AG10803 (cell line): Measurements from ENCODE around the gene KLF4.
A peak's percentile ranks its signal among the peaks of the same experiment; 100 is the strongest.

Experiments used
- DNase-seq: peaks from one replicate; pipeline ENCODE4 v3.0.0; 2010; ENCODE audit warnings: low read depth
- H3K4me3 ChIP-seq: 2 replicates; pipeline ENCODE4 v1.5.1; 2011; ENCODE audit warnings: mild to moderate bottlenecking, low read length, control low read depth
- TF ChIP-seq, protein P1 (sequence below): conservative IDR thresholded peaks from 2 replicates; pipeline ENCODE4 v1.5.1; 2011; ENCODE audit warnings: mild to moderate bottlenecking, low read length, control low read depth, inconsistent platforms

The KLF4 gene

DNA sequence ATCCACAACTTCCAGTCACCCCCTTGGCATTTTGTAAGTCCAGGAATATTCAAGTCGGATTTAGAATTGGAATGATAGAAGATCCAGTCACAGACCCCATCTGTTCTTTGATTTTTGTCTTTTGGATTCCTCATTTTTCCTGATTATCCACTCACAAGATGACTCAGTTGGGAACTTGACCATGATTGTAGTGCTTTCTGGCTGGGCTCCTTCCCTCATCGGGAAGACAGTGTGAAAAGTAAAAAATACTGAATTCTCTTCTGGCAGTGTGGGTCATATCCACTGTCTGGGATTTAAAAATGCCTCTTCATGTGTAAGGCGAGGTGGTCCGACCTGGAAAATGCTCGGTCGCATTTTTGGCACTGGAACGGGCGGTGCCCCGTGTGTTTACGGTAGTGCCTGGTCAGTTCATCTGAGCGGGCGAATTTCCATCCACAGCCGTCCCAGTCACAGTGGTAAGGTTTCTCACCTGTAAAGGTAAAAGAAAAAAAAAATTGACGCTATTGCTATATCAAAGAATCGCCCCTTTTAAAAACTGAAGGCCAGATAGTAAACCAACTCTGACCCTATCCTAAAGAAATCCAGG lies 4.0 kb downstream of the KLF4 start:
- peak overlapping the region; percentile 97 for H3K4me3 ChIP-seq
- no peak for DNase-seq
- TF ChIP-seq, protein P1, sequence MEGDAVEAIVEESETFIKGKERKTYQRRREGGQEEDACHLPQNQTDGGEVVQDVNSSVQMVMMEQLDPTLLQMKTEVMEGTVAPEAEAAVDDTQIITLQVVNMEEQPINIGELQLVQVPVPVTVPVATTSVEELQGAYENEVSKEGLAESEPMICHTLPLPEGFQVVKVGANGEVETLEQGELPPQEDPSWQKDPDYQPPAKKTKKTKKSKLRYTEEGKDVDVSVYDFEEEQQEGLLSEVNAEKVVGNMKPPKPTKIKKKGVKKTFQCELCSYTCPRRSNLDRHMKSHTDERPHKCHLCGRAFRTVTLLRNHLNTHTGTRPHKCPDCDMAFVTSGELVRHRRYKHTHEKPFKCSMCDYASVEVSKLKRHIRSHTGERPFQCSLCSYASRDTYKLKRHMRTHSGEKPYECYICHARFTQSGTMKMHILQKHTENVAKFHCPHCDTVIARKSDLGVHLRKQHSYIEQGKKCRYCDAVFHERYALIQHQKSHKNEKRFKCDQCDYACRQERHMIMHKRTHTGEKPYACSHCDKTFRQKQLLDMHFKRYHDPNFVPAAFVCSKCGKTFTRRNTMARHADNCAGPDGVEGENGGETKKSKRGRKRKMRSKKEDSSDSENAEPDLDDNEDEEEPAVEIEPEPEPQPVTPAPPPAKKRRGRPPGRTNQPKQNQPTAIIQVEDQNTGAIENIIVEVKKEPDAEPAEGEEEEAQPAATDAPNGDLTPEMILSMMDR = no peak

DNA sequence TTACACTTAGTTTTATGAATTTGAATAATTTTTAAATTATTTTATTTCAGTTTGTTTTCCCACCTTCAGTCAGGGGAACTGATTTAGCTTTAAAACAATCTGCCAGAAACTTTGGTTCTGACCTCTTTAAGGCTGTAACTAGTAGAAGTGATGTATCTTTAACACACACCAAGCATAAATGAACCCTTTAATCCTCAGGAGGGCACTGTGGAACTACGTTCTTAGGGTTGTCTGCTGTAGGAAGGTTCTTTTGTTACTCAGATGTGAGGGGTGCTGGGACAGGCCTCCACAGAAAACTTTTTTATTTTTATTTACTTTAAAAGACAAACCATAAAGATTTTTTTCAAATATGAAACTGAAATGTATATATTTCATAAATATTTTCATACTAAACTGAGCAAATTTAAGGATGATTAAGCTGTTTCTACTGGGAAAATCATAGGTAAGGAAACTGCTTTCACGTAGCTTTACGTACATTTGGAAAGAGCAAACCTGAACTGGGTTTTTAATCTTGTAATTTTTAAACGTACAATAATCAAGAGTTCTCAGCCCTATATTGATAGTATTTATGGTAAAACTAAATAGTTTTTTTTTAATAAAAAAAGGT lies 5.3 kb downstream of the KLF4 start:
- H3K4me3 ChIP-seq = no peak overlapping the region
- DNase-seq = peak; percentile 84
- TF ChIP-seq, protein P1 = peak; percentile 75

DNA sequence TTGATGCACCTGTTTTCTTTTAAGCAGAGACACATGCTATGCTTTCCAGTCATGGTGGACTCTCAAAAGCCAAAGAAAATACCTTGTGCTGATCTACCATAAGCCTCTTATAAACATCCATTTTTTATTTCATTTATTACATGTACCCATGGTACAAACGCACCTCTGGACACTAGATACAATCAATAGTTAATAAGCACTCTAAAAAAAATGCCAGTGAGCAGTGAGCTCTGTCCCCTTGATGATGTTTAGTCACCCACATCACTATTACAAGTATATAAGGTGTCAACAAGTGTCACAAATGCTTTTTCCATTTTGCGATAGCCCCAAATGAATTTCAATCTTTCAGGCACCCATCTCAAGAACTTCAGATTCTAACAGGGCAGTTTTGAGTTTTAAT lies 5.9 kb downstream of the KLF4 start:
- no peak for DNase-seq
- TF ChIP-seq, protein P1 = no peak
- no peak overlapping the region for H3K4me3 ChIP-seq

DNA sequence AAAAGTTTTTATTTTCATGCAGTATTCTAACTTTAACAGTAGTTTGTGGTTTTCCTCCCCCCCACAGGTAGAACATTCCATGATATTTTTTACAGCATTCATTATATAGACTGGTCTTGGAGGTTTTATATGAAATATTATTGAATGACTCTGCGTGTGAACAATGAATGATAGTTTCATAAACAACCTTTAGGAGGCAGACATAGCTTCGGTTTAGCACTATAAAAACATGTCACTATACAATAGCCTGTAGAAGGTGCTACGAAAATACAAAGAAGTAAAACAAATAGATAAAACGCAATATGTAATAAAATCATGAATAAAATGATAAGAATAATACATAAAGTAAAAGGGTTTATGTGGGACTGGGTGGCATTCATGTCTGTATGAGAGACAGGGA lies 8.5 kb downstream of the KLF4 start:
- TF ChIP-seq, protein P1 = peak; percentile 26; the same call in 1 of the 2 replicates
- DNase-seq = no peak
- H3K4me3 ChIP-seq = no peak overlapping the region

DNA sequence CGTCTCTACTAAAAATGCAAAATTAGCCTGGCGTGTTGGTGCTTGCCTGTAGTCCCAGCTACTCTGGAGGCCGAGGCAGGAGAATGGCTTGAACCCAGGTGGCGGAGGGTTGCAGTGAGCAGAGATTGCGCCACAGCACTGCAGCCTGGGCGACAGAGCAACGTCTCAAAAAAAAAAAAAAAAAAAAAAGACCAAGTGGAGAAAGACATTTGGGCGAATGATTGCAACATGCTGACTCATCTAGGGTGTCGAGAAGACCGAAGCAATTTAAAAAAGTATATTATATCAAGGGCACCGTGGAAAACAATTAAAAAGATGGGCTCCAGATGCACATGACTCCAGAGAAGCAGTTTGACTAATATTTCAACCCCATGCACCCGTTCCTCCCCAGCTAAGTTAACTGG lies 9.2 kb downstream of the KLF4 start:
- peak; percentile 95 for DNase-seq
- peak overlapping the region; percentile 12 for H3K4me3 ChIP-seq
- TF ChIP-seq, protein P1 = no peak

DNA sequence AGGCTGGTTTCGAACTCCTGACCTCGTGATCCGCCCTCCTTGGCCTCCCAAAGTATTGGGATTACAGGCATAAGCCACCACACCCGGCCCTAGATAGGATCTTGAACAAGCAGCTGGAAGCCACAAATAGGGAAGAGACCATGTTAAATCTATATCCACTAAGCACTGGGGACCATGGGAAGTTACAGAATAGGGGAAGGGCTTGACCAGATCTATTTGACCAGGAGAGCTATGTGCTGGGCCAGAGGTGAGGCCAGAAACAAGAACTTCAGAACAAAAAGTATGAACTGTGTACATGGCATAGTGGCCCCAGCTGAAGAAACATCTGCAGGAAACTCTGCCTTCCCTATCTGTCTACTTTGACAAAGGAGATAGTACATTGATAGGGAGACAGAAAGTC lies 10.8 kb downstream of the KLF4 start:
- no peak overlapping the region for H3K4me3 ChIP-seq
- no peak for DNase-seq
- TF ChIP-seq, protein P1 = no peak

DNA sequence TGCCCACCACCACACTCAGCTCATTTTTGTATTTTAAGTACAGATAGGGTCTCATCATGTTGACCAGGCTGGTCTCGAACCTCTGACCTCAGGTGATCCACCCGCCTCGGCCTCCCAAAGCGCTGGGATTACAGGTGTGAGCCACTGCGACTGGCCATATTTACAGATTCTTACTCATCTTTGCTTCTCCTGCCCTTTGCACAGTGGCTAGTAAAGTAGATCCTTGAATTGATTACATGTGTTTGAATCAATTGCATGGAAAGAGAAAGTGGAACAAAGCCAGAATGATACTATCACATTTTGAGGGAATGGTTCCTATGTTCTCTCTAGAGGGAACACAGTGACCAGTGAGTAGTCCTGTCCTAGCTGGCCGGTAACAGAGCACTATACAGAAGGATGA lies 15.4 kb downstream of the KLF4 start:
- TF ChIP-seq, protein P1 = no peak
- no peak for DNase-seq
- no peak overlapping the region for H3K4me3 ChIP-seq
